Mucosa of descending colon (tissue), 3 donors: ENCODE measurements around the gene PPP2R5E. TPM values are rescaled to one million over a fixed set of nuclear protein-coding genes. Genes with fewer than 3 reads are reported as not detected.

Source experiments
- ATAC-seq: fragments of 200-7000 bp; cut with Tn5 transposase; one replicate; pipeline ENCODE4 v1.9.1; 2020; ENCODE audit warnings: mild to moderate bottlenecking, moderate library complexity
- DNase-seq, 3 donors: peaks; one replicate each; pipeline ENCODE4 v3.0.0-alpha.2; 2020
- H3K36me3 ChIP-seq: fragments of 200-600 bp; one replicate; pipeline ENCODE4 v1.8.0; 2021; ENCODE audit warnings: low read depth, mild to moderate bottlenecking
- H3K4me1 ChIP-seq: fragments of 200-600 bp; one replicate; pipeline ENCODE4 v1.8.0; 2021; ENCODE audit warnings: low read depth, mild to moderate bottlenecking
- H3K4me3 ChIP-seq: fragments of 200-600 bp; one replicate; pipeline ENCODE4 v1.8.0; 2021; ENCODE audit warnings: mild to moderate bottlenecking
- H3K9me3 ChIP-seq: fragments of 200-600 bp; one replicate; pipeline ENCODE4 v1.8.0; 2021; ENCODE audit warnings: mild to moderate bottlenecking
- CTCF ChIP-seq: fragments of 200-600 bp; IDR thresholded peaks from one replicate; pipeline ENCODE4 v1.8.0; 2022; ENCODE audit warnings: antibody characterized with exemption, mild to moderate bottlenecking
- intact Hi-C, 2 donors: fragments of 100-400 bp; cut with DNase I in 1 of 2; cut with micrococcal nuclease in 1 of 2; formaldehyde crosslinking; loops; one replicate each; pipeline versions ENCODE4 v1.11.0 to v1.11.1; 2022; cut with DNase I, micrococcal nuclease
- total RNA-seq, 3 donors: library from RNA; stranded (reverse); fragmentation: NEBNext Ultra II Directional in 2 of 3; extraction: Animal tissue kit (Norgen Biotek cat#: 25700) in 2 of 3; gene quantifications; one replicate each; pipeline versions ENCODE4 v1.2.1 to v1.2.4, GENCODE V29; 2021 to 2023
- donor health status: DM: no; HTN: no; CAD: no; lungs with moderate emphysema.
- donor health status: DM: no; HTN: no; CAD: no.
- donor health status: DM: no; HTN: yes; CAD: no.

The PPP2R5E gene
- total RNA-seq, 3 donors from 2014 or later: 45.3 to 54.1 (median 51.6) TPM

GRCh38 chr14:63421226-63421625, 122.0 kb downstream of the PPP2R5E start:
- TF ChIP-seq CTCF: no peak
- DNase-seq: no peak
- no peak for ATAC-seq

GRCh38 chr14:63418020-63418419, 125.2 kb downstream of the PPP2R5E start:
- H3K4me1 ChIP-seq: no peaks in the 10 kb centered on the region
- no peaks in the 10 kb centered on the region for H3K36me3 ChIP-seq
- no peak for TF ChIP-seq CTCF
- no peak overlapping the region for H3K4me3 ChIP-seq
- DNase-seq (no peak), ATAC-seq (no peak)
- H3K9me3 ChIP-seq: no peaks in the 10 kb centered on the region
- intact Hi-C loops: no loop called here

More at GRCh38 chr14:63421226-63421625, 122.0 kb downstream of the PPP2R5E start:
- intact Hi-C loops: no loop called here
- Histone ChIP-seq H3K4me3 (no peak overlapping the region), H3K36me3 (no peaks in the 10 kb centered on the region), H3K9me3 (no peaks in the 10 kb centered on the region), H3K4me1 (no peaks in the 10 kb centered on the region)

GRCh38 chr14:63413009-63413408, 130.2 kb downstream of the PPP2R5E start:
- Histone ChIP-seq H3K4me3 (no peak overlapping the region), H3K36me3 (no peaks in the 10 kb centered on the region), H3K4me1 (no peaks in the 10 kb centered on the region), H3K9me3 (no peaks in the 10 kb centered on the region)
- DNase-seq (no peak), ATAC-seq (no peak)
- intact Hi-C loops: no loop called here
- TF ChIP-seq CTCF: no peak

GRCh38 chr14:63406333-63406732, 136.8 kb downstream of the PPP2R5E start:
- no peaks in the 10 kb centered on the region for H3K9me3 ChIP-seq
- intact Hi-C loops: no loop called here
- no peaks in the 10 kb centered on the region for H3K36me3 ChIP-seq
- no peak for ATAC-seq
- no peak for DNase-seq
- peaks cover 13% of the 10 kb centered on the region for H3K4me1 ChIP-seq
- no peak for TF ChIP-seq CTCF
- H3K4me3 ChIP-seq: no peak overlapping the region

- Histone ChIP-seq H3K4me3 (no peak overlapping the region), H3K9me3 (no peaks in the 10 kb centered on the region), H3K4me1 (peaks cover 13% of the 10 kb centered on the region), H3K36me3 (no peaks in the 10 kb centered on the region)
- intact Hi-C loops: no loop called here
- DNase-seq (no peak), ATAC-seq (no peak)
- no peak for TF ChIP-seq CTCF
These were observed 137.5 kb downstream of the PPP2R5E start for GRCh38 chr14:63405715-63406114.

GRCh38 chr14:63404906-63405305, 138.3 kb downstream of the PPP2R5E start:
- peak; percentile 99 for ATAC-seq
- intact Hi-C loops: no loop called here
- Histone ChIP-seq H3K9me3 (no peaks in the 10 kb centered on the region), H3K36me3 (no peaks in the 10 kb centered on the region), H3K4me3 (no peak overlapping the region), H3K4me1 (peaks cover 13% of the 10 kb centered on the region)
- peak in 1 of 3 donors; percentile 65 for DNase-seq
- no peak for TF ChIP-seq CTCF
